GM12873 (cell line): ENCODE results near the gene MMP14.

Experiments
- CTCF ChIP-seq: IDR thresholded peaks from 2 replicates; pipeline ENCODE4 v1.5.1; 2012; ENCODE audit warnings: low read depth, mild to moderate bottlenecking, moderate library complexity, low read length, control low read depth; ENCODE audit not compliant: insufficient read depth; ENCODE audit errors: missing control alignments

Gene MMP14

GRCh38 chr14:22797017-22797917 lies 39.1 kb upstream of the MMP14 start:
- TF ChIP-seq CTCF = no peak

GRCh38 chr14:22798528-22798927 lies 37.9 kb upstream of the MMP14 start:
- TF ChIP-seq CTCF = no peak

- TF ChIP-seq CTCF = no peak
Observed at GRCh38 chr14:22800346-22800745, 36.0 kb upstream of the MMP14 start.

GRCh38 chr14:22801716-22802115 lies 34.7 kb upstream of the MMP14 start:
- TF ChIP-seq CTCF = no peak

- TF ChIP-seq CTCF = no peak
Observed at GRCh38 chr14:22802860-22803686, 33.3 kb upstream of the MMP14 start.

GRCh38 chr14:22803687-22803974 lies 32.8 kb upstream of the MMP14 start:
- TF ChIP-seq CTCF = no peak

GRCh38 chr14:22807432-22808087 lies 28.8 kb upstream of the MMP14 start:
- no peak for TF ChIP-seq CTCF
